HG03139 (cell line): ENCODE data around the gene NUB1.

Experiments
- ATAC-seq: cut with Tn5 transposase; IDR thresholded peaks from one replicate; pipeline ENCODE4 v1.9.1; 2021; ENCODE audit not compliant: unreplicated experiment

NUB1 gene

DNA sequence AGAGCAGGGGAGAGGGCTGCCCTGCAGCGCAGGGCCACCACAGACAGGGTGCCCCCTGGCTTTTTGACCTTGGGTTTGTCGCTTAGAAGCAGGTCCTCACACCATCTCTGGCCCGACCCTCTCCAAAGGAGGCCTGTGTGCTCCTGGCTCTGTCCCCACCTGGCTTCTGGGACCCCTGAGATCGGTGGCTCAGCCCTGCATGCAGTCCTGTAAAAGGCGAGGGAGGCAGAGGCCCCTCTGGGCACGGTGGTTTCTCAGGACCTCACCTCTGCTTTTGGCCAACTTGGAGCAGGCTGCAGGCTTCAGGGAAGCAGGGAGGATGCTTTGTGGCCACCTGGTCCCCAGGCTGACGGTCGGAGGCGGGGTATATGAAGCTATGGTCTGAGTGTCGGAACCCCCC lies 46.8 kb downstream of the NUB1 start:
- ATAC-seq: no peak

DNA sequence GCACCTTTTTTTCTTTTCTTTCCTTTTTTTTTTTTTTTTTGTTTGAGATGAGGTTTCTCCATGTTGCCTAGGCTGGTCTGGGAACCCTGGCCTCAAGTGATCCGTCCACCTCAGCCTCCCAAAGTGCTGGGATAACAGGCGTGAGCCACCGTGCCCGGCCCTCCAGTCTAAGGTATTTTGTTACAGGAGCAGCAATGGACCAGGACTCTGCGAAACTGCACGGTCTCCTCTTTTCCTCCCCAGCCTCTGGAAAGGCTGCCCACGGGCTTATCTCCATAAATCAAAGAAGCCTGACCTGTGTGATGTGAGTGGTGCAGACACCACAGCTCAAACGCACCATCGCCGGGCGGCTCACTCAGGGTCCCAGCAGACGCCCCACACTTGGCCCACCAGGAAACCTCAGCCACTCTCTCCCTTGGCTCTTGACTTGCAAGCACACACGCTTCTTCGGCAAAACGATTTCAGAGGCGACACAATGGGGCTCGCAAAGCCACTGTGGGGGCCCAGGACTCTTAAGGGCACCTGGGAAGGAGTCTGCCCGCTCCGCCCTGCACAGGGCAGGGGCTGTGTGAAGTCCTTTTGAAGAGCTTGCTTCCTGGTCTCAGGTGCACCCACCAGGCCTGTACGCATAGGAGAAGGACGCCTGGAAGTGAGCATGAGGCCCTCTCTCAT lies 47.6 kb downstream of the NUB1 start:
- ATAC-seq: no peak

DNA sequence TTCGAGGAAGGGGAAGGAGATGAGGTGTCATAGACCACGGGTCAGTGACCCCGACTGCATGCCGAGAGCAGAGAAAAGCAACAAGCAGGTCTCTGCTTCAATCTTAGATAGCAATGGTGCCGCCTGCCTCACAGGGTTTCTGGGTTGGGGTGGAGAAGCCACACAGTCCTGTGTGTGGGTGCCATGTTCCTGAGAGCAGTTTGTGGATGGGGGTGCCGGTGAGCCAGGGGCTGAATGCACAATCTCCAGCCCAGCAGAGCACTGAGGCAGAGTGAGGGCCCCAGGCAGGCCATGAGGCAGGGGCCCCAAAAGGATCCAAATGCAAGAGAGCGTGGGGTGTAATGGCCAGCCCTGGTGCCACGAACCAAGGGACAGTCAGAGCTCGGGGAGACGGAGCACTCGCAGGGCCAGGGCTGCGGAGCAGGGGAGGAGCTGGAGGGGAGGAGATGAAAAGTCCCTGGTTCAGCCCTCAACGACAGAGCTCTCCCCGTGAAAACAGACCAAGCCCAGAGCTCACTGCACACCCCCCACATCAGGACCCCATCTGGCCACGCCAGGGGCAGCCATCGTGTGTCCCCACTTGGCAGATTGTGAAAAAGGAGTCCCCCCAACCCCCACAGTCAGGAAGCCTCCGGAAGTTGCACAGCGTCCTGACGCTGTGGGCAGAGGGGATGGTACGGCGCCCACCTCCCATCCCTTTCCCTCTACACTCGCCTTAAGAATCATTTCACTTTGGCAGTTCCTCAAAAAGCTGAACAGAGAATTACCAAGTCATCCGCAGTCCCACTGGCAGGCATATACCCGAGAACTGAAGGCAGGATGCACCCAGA lies 48.4 kb downstream of the NUB1 start:
- ATAC-seq: no peak

DNA sequence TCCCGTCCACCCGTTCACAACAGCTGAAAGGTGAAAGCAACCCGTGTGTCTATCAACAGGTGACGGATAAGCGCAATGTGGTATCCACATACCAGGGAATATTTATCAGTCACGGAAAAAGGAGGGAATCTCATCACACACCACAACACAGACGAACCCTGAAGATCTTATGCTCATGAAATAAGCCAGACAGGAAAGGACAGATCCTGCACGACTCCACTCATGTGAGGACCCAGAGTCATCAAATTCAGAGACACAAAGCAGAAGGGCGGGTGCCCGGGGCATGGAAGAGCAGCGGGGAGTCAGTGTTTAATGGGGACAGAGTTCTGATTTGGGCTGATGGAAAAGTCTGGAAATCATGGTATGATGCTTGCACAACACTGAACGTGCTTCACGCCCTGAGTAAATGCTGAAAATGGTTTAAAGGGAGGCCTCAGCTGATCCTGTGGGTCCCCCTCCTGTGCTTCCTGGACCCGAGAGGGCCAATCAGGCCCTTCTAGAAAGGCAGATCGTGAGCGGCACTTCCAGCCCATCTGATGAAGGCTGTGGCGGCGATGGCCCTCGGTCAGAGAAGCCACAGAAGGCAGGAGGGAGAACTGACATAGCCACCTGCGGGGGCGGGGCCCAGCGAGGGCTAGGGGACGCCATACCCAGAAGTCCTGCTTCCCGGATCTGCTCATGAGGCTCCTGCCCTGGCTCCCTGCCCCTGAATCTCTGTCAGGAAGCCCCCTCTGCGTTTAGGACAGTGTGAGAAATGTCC lies 49.2 kb downstream of the NUB1 start:
- ATAC-seq: no peak

DNA sequence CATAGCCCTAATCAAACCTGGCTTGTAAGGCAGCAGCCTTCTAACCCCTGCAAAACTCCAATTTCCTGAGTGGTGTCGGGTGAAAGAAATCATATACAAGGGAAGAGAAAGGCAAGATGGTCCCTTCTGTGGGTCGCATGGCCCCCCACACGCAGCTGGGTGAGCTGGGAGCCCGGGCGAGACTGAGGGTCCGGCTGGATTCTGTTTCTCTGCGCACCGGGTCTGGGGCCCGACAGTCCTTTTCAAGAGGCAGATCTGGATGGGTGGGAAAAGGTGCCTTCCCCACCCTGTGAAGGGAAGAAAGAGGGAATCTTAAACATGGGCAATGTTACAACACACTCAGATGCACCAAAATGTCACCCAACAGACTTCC lies 49.7 kb downstream of the NUB1 start:
- no peak for ATAC-seq

DNA sequence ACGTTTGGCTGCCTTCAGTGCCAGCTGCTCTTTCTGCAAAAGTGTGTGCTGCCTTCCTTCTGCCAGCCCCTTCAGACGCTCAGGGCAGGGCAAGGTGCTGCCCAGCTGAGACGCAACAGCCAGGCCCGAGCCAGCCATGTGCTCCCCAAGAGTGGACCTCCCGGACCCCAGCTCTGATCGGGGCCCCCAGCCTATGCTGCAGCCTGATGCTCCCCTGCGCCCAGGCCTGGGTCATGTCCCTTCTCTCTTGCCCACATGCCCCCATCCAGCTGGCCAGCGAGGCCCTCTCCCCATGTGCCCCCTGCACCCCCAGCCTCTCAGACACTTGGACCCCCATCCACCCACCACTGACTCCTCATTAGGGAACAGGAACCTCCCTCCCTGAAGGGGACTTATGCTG lies 50.4 kb downstream of the NUB1 start:
- ATAC-seq: no peak

DNA sequence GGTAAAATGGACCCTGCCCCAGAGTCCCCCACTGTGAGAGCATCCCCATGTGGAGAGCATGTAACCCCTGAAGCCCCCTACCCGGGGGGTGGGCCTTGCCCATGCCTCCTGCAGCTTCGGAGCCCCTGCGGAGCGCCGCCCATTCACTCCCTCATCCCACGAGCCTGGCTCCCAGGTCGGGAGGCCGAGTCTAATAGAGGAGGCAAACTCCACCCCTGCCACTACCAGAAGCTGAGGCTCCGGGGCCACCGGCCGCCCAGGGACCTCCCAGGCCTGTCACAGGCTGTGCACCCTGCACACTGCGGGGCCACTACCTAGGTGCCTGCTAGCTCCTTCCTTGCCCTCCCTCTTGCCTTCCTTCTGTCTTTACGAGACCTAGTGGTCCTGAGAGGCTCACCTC lies 50.8 kb downstream of the NUB1 start:
- no peak for ATAC-seq

DNA sequence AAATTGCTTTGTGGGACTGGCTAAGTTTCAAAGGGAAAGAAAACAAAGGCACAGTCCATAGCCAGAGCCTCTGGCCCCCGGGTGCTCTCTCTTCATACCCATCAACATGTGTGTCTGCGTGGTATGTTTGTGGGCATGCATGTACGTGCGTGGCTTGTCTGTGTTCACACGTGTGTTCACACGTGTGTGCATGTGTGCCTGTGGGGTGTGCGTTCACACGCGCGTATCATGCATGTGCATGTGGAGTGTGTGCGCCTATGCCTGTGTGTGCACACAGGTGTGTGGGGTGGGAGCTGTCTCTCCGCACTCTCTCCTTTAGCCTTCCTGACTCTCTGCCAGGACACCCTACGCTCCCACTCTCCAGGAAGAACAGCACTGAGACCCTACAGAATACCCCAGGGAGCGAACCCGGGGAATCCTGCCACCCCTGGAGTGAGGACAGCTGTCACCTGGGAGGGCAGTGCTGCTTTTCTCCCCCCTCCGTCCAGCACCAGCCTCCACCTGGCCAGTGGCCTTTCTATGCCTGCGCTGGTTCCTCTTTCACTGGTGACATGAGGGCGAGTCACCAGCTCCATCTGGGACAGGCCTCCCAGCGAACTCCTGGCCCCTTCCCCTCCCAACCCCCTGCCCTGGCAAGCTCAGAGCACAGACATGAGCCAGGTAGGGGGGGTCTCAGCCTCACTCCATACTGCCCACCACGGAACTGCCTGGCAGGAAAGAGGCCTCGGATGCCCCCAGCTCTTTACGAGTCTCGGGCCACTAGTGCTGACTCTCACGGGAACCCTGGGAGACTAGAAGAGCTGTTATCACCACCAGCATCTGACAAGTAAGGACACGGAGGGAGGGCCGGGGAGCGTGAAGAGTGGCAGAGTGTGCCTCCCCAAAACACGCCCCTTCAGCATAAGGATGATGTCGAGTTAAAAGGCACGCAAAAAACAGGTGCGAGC lies 51.7 kb downstream of the NUB1 start:
- ATAC-seq: no peak

DNA sequence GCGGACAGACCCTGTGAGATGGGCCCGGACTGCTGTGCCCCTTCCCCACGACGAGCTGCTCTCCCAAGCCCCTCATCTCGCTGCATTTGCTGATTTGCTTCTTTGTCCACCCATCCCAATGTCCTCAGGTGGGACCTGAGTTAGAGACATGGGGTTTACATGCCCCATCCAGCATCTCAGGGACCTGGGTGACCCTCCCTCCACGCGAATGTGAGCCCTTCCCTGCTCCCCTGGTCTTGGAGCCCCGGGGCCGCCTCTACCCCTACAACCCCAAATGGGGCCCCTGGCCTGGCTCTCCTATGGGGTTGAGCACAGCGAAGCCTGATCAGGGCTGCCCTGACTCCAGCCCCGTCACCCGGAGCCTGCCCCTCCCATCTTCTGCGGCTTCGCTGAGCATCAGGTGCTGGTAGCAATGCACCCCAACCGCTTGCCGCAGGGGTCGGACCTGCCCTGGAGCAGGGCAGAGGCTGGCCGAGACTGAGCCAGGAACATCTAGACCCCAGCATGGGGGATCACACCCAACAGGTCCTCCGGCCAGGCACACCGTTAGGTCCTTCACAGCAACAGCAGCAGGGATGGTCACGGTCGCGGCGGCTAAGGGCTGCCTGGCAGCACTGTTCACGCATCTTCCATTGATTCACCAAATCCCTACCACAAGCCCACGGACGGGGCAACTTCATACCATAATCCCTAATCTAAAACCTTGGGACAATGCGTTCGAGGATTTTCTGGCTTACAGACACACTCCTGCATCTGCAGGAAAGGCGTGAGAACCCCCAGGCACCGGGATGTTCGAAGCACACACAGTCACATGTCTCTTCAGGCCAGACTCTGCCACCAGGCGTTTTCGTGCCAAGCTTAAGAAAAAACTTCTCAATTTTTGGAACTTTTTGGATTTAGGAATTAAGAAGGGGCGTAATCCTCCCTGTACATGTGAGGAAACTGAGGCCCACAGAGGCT lies 52.7 kb downstream of the NUB1 start:
- no peak for ATAC-seq

DNA sequence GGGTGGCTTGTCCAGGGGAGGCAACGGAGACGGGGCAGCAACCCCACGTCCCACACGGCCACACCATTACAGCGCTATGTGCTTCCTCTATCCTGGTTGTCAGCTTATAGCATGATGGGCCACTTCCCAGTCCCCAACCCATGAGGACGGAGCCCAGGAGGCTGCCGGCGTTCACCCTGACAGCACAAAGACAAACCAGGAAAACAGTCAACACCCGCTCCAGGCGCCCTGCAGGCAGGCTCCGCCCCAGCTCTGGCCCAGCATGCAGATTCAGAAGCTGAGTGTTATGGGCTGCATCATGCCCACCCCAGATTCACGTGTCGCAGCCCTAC lies 53.4 kb downstream of the NUB1 start:
- ATAC-seq: no peak

DNA sequence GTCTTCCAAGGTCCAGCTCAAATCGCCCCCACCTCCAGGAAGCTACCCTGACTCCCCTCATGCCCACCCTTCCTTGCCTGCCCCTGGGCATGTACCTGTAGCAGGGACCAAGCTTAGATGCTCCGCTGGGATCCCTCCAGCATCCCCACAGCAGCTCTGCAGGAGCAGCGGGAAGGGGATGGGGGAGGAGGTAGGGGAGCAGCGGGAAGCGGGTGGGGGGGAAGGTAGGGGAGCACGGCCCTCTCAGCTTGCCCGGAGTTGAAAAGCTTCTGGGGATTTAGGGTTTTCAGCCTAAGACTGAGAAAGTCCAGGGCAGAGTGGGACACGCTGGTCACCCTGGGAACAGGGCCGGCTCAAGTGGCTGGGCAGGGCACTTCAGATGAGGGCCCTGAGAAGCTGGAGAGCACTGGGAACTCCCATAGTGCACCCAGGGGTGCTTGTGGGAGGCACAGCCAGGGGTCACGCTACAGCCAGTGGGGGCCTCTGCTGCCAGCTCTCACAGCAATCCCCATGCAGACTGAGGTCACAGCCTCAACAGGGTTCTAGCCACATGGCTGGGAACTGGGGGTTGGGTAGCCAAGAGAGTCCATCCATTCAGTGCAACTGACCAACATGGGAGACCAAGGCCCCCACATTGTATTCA lies 54.8 kb downstream of the NUB1 start:
- ATAC-seq: no peak

DNA sequence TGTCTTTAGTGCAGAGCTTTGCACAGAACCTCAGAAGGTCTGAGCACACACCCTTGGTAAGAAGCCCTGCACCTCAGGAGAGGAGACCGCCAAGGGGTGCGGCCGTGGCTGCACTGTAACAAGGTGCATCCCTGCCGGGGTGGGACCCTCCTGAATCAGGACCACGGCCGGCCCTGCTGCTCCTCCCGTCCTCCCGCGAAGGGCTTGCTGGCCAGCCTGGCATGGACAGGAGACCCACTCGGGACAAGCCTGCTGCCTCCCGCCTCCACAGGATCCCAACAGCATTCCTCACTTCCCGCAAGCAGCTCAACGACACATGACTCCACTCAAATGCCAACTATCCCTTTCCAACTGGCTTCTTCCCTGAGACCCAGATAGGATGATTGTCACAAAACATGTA lies 55.4 kb downstream of the NUB1 start:
- no peak for ATAC-seq

DNA sequence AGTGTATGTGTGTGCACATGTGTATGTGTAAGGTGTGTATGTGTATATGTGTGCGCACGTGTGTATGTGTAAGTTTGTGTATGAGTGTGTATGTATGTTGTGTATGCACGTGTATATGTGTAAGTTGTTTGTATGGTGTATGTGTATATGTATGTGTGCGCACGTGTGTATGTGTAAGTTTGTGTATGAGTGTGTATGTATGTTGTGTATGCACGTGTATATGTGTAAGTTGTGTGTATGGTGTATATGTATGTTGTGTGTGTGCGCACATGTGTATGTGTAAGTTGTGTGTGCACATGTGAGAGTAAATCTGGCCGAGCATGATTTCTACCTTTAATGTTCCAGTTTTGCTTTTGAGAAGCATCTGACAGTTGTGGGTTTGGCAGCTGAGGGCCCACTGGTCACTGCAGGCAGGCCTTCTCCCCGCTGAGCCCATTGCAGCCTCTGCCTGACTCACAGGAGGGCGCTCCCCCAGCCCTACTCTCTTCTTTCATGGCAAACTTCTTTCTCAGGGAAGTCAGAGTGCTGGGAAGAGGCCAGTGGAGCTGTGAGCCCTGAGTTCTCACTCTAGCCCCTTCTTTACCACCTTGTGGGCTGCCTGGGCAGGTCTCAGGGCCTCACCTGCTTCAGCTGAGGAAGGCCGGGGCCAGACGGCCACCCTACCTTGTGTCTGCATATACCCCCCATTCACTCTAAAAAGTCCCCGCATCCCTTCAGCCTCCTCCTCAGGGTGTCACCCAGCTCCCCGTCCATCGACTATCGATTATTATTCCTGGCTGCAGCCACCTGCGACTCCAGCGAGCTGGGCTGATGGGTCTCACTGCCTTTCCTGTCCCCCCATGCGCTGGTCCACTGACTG lies 57.1 kb downstream of the NUB1 start:
- ATAC-seq: no peak

DNA sequence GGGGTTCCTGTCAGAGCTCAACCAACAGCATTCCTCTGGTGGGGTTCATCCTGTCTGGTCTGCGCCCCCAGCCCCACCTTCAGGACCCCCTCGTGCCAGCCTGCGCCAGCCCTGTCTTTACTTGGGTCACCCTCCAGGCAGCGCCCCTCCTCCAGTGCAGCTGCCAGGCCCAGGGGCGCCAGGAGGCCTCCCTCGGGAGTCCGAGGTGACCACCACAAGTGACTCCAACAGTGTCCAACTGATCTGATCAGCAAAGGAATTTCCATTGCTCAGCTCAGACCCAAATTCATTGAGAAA lies 57.6 kb downstream of the NUB1 start:
- ATAC-seq: no peak

DNA sequence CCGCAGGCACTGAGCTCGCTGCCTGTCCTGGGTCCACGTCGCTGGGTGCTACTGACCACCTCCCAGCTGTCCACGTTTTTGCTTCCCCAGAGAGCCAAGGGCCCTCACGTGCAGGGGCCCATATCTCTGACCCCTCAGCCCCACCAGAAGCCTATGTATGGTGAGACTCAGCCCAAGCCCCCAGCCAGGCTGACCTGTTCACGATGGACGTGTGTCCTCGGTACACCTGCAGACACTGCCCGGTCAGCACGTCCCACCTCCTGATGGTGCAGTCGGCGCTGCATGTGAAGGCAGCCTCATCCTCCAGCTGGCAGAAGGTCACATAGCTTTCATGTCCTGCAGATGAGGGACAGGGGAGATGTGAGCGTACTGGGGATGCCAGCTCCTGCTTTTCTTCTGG lies 58.3 kb downstream of the NUB1 start:
- no peak for ATAC-seq

DNA sequence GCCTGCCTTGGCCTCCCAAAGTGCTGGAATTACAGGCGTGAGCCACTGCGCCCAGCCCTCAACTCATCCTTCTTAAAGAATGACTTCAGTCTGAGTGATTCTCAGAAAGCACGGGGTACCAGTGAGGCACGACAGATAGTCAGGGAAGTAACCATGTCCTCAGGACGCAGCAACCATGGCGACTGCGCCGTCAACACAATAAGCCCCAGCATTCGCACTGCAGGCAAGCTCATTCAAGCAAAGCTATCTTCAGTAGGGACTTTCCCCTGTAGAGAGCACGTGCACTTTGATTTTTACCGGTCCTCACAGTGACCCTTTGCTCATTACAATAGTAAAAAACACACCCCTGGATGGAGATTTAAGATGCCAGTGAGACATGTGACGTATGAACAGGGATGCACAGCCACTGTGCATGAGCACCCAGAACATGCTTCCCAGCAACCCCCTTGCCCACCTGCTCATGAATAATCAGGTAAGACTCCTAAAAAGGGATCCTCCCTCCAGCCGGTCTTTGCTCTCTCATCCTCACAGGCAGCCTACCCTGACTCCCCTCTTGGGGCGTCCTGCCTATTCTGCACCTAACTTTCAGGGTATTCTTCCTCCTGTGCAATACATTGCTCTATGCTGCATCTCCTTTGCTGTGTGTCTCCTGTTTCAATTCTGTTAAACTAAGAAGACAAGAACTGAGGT lies 59.2 kb downstream of the NUB1 start:
- ATAC-seq: no peak

DNA sequence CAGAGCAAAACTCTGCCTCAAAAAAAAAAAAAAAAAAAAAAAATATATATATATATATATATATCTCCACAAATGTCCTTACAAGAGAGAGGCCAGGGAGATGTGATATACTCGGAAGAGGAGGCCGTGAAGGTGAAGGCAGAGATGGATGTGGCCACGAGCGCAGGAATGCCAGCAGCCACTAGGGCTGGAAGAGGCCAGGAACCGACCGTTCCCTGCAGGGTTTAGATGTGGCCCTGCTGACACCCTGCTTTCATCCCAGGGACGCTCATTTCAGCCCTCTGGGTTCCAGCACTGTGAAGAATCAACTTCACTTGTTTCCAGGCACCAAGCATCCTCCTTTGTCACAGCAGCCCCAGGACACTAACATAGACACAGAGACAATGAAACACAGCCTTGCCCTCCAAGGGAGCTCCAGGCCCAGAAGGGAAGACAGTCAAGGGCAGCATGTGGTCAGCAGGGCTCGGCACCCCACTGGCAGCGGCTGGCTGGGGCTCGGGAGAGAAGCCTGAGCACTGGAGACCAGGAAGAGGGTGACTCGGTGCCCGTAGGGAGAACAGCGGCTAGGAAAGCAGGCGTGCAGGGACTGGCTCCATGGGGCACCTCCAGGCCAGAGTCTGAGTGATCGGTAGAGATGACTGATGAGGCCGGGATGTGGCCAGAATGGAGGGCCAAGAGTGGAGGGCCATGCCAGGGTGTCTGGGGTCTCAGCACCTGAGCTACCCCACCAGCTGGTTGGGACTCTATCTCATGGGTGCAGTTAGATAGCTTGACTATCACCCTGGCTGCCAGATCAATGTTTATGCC lies 60.6 kb downstream of the NUB1 start:
- no peak for ATAC-seq
